ENCODE data around the gene PKP2. TPM values are rescaled to one million over a fixed set of nuclear protein-coding genes. Genes with fewer than 3 reads are reported as not detected.
"Not testable (repeated sequence)": the region's sequence is repeated elsewhere in the genome, so short reads cannot be mapped to it uniquely, and the experiment has no call there.

PKP2 gene
- total and polyA plus RNA-seq, 9 of the 15 experiments (the other 6 are each of a cell fraction or from before 2014, with no cell fraction given): 1.6 to 4.2 (median 2.8) TPM

- CTCF ChIA-PET (ENCODE audit: low intra/inter-chr PET ratio); H3K4me1 ChIP-seq (replicated peaks in 1 of 2; ENCODE audit: control insufficient read depth in 2 of 2, insufficient read depth in 2 of 2, low read length in 2 of 2); H3K27ac ChIP-seq (ENCODE audit: extremely low read depth, low read depth, low read length); H3K9me1 ChIP-seq (ENCODE audit: control insufficient read depth, insufficient read depth, low read length); H4K20me1 ChIP-seq (replicated peaks; ENCODE audit: control insufficient read depth, insufficient read depth, low read length); H3K4me3 ChIP-seq; H3K9ac ChIP-seq (ENCODE audit: insufficient read depth in 1 of 2, low read depth in 2 of 2, low read length in 2 of 2); H3K9me3 ChIP-seq (replicated peaks; ENCODE audit: control insufficient read depth, insufficient read depth, low read depth, low read length); intact Hi-C loops (cut with micrococcal nuclease); H3K27me3 ChIP-seq (ENCODE audit: control insufficient read depth in 2 of 2, insufficient read depth in 2 of 2, low read length in 2 of 2); in situ Hi-C loops (cut with MboI); ATAC-seq; BruUV-seq (replicated peaks); H3K4me2 ChIP-seq (ENCODE audit: insufficient read depth, low read length); FAIRE-seq; DNase-seq (ENCODE audit: extremely low read depth in 1 of 4, low spot score in 3 of 4); H3K79me2 ChIP-seq (ENCODE audit: control insufficient read depth, insufficient read depth, low read length); H2AFZ ChIP-seq (ENCODE audit: low read depth, low read length); H3K36me3 ChIP-seq (ENCODE audit: control insufficient read depth, insufficient read depth, low read length): not testable (repeated sequence)
- WGBS (ENCODE audit: insufficient coverage, low coverage, missing lambda C conversion rate): 30% methylated on average over 7 of the region's 7 CpGs
- POLR2A ChIA-PET: interaction anchor here (1.1 kb wide), 1 partner anchor 21 kb away, joined by 3 read pairs; no protein-coding TSS in a partner anchor
Observed at GRCh38 chr12:32879066-32879465, 17.5 kb downstream of the PKP2 start.

DNA sequence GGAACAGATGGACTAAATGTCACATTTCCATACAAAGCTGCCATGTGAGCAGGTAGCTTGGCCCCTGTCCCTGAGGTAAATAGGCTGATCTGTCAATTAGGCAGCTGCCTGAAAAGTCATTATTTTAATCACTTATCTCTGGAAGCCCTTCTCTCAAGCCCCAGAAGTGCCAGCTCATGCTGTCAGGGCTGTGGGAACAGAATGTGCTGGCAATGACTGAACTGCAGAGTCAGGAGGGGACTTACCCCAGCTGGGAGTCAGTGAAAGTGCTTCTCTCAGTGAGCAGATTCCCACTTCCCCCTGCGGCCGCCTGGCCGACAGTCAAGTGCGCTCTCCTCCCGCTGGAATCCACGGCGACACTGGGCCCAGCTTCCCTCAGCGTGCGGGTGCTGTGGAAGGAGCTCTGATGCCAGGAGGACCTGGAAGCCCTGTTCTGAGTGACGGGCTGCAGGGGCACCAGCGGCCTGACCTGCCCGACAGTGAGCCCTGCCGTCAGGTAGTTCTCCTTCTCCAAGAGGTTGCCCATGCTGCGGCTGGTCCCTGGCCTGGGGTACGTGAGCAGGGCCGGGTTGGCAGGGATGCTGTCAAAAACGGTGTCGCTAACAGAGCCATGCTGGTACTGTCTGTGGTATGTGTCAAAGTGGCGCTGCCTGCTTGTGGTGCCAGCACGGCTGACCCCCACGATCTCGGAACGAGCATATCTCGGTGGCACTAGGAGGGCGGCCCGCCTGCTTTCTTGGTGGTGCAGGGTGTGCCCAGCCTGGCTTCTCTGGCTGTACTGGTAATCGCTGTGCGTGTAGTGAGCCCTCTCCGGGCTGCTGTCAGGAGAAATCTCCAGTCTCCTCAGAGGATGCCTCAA, 18.7 kb downstream of the PKP2 start:
- no peak overlapping the region for H3K27ac ChIP-seq (ENCODE audit: extremely low read depth, low read depth, low read length)
- H3K36me3 ChIP-seq (ENCODE audit: control insufficient read depth, insufficient read depth, low read length): no peaks in the 10 kb centered on the region
- H2AFZ ChIP-seq (ENCODE audit: low read depth, low read length): no peak overlapping the region
- ChIA-PET POLR2A (interaction anchor here (0.6 kb wide), 1 partner anchor 100 kb away, joined by 3 read pairs; no protein-coding TSS in a partner anchor), CTCF (ENCODE audit: low intra/inter-chr PET ratio) (no interaction called here)
- peaks cover 0 to 5% of the 10 kb centered on the region in 2 experiments; a peak in 1 of 5 replicates for H3K4me1 ChIP-seq (replicated peaks in 1 of 2; ENCODE audit: control insufficient read depth in 2 of 2, insufficient read depth in 2 of 2, low read length in 2 of 2)
- no peak overlapping the region for H3K4me3 ChIP-seq
- H3K79me2 ChIP-seq (ENCODE audit: control insufficient read depth, insufficient read depth, low read length): no peaks in the 10 kb centered on the region
- DNase-seq (ENCODE audit: extremely low read depth in 1 of 4, low spot score in 3 of 4): no peak
- FAIRE-seq: no peak
- 0 out of 5 replicates have a peak, but pooled peaks cover 0 to 7% of the 10 kb centered on the region in 2 experiments for H3K27me3 ChIP-seq (ENCODE audit: control insufficient read depth in 2 of 2, insufficient read depth in 2 of 2, low read length in 2 of 2)
- no peaks in the 10 kb centered on the region for H3K9me1 ChIP-seq (ENCODE audit: control insufficient read depth, insufficient read depth, low read length)
- intact Hi-C loops (cut with micrococcal nuclease) (no loop called here), in situ Hi-C loops (cut with MboI) (no loop called here)
- no peak overlapping the region for H3K4me2 ChIP-seq (ENCODE audit: insufficient read depth, low read length)
- no peaks in the 10 kb centered on the region for H4K20me1 ChIP-seq (replicated peaks; ENCODE audit: control insufficient read depth, insufficient read depth, low read length)
- no peak overlapping the region for H3K9ac ChIP-seq (ENCODE audit: insufficient read depth in 1 of 2, low read depth in 2 of 2, low read length in 2 of 2)
- BruUV-seq (replicated peaks): no TSS peak
- 25% methylated on average over 26 of the region's 29 CpGs for WGBS (ENCODE audit: insufficient coverage, low coverage, missing lambda C conversion rate)
- no peaks in the 10 kb centered on the region for H3K9me3 ChIP-seq (replicated peaks; ENCODE audit: control insufficient read depth, insufficient read depth, low read depth, low read length)
- no peak for ATAC-seq
- no peak for TF ChIP-seq GTF2E2 (tag; IDR thresholded peaks at IDR 0.05)
- no peak for TF ChIP-seq OTX1 (CRISPR knock-in tag; IDR thresholded peaks at IDR 0.05)
- TF ChIP-seq, protein P1, sequence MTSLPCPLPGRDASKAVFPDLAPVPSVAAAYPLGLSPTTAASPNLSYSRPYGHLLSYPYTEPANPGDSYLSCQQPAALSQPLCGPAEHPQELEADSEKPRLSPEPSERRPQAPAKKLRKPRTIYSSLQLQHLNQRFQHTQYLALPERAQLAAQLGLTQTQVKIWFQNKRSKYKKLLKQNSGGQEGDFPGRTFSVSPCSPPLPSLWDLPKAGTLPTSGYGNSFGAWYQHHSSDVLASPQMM (CRISPR knock-in tag; IDR thresholded peaks at IDR 0.05): no peak
- no peak for TF ChIP-seq E2F4 (CRISPR knock-in tag; IDR thresholded peaks at IDR 0.05; ENCODE audit: low read depth)
- no peak for TF ChIP-seq KAT7 (CRISPR knock-in tag; IDR thresholded peaks at IDR 0.05; ENCODE audit: borderline replicate concordance)
- TF ChIP-seq RBFOX2 (IDR thresholded peaks at IDR 0.05; ENCODE audit: low read depth, low read length): no peak
- no peak for TF ChIP-seq SMC3 (conservative IDR thresholded peaks at IDR 0.05; ENCODE audit: insufficient read depth, low read depth, low read length)
- TF ChIP-seq SMARCB1 (IDR thresholded peaks at IDR 0.05; ENCODE audit: insufficient read length, low read depth): no peak
- TF ChIP-seq, protein P2, sequence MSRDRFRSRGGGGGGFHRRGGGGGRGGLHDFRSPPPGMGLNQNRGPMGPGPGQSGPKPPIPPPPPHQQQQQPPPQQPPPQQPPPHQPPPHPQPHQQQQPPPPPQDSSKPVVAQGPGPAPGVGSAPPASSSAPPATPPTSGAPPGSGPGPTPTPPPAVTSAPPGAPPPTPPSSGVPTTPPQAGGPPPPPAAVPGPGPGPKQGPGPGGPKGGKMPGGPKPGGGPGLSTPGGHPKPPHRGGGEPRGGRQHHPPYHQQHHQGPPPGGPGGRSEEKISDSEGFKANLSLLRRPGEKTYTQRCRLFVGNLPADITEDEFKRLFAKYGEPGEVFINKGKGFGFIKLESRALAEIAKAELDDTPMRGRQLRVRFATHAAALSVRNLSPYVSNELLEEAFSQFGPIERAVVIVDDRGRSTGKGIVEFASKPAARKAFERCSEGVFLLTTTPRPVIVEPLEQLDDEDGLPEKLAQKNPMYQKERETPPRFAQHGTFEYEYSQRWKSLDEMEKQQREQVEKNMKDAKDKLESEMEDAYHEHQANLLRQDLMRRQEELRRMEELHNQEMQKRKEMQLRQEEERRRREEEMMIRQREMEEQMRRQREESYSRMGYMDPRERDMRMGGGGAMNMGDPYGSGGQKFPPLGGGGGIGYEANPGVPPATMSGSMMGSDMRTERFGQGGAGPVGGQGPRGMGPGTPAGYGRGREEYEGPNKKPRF (IDR thresholded peaks at IDR 0.05; ENCODE audit: low read depth, low read length): no peak
- no peak for TF ChIP-seq CTBP1 (IDR thresholded peaks at IDR 0.05; ENCODE audit: borderline replicate concordance)
- no peak for TF ChIP-seq MCM3 (IDR thresholded peaks at IDR 0.05)
